SU-DHL-6 (cell line): Measurements from ENCODE around the gene SLC22A15.

ENCODE experiments used
- EZH2phosphoT487 ChIP-seq: fragments of 200-600 bp; sonication (generic), shearing (Covaris generic); conservative IDR thresholded peaks from 2 replicates; pipeline ENCODE4 v1.6.1; 2018; ENCODE audit warnings: mild to moderate bottlenecking, antibody characterized with exemption, low read length, moderate library complexity, mixed read lengths
- TF ChIP-seq, protein P1 (sequence below): fragments of 200-600 bp; sonication (generic); IDR thresholded peaks from one replicate; pipeline ENCODE4 v1.5.1; 2017; ENCODE audit warnings: antibody characterized with exemption, mild to moderate bottlenecking, low read length, moderate library complexity; ENCODE audit not compliant: insufficient read depth, poor library complexity, severe bottlenecking

DNA sequence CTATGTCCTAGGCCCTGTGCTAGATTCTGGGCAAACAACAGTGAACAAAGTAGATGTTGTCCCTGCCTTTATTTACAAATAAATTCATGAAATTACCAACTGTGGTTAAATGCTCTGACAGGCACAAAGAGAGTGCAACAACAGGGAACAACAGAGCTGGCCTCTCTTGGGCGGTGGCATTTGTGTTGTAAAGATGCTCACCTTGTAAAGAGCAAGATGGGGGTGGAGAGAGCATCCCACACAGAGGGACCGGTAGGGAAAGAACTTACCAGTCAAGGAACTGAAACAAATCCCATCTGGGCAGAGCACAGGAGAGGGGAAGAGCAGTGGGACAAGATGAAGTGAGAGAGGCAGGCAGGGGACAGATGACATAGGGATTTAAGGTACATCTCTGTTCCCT, 21.6 kb upstream of the SLC22A15 start:
- TF ChIP-seq, protein P1, sequence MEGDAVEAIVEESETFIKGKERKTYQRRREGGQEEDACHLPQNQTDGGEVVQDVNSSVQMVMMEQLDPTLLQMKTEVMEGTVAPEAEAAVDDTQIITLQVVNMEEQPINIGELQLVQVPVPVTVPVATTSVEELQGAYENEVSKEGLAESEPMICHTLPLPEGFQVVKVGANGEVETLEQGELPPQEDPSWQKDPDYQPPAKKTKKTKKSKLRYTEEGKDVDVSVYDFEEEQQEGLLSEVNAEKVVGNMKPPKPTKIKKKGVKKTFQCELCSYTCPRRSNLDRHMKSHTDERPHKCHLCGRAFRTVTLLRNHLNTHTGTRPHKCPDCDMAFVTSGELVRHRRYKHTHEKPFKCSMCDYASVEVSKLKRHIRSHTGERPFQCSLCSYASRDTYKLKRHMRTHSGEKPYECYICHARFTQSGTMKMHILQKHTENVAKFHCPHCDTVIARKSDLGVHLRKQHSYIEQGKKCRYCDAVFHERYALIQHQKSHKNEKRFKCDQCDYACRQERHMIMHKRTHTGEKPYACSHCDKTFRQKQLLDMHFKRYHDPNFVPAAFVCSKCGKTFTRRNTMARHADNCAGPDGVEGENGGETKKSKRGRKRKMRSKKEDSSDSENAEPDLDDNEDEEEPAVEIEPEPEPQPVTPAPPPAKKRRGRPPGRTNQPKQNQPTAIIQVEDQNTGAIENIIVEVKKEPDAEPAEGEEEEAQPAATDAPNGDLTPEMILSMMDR: no peak
- TF ChIP-seq EZH2phosphoT487: no peak
